ENCODE results near the gene BAIAP2L1. TPM values are rescaled to one million over a fixed set of nuclear protein-coding genes. Genes with fewer than 3 reads are reported as not detected.

BAIAP2L1 gene
- total RNA-seq, 1 donor: 0.31 TPM

DNA sequence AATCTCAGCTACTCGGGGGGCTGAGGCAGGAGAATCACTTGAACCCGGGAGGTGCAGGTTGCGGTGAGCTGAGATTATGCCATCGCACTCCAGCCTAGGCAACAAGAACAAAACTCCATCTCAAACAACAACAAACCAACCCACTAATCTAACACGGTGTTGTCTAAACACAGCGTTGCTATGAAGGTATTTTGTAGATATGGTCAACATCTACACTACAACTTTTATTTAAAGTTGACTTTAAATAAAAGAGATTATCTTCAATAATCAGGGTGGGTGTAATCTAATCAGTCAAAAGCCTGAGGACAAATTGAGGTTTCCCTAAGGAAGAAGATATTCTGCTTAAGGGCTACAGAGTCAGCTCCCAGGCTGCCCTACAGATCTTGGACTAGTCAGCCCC, 24.2 kb downstream of the BAIAP2L1 start:
- no peaks in the 10 kb centered on the region for H3K4me1 ChIP-seq (ENCODE audit: insufficient read depth, low read length)
- H3K4me3 ChIP-seq (ENCODE audit: low read length): no peak overlapping the region
- H3K27me3 ChIP-seq (ENCODE audit: insufficient read depth, low read length): no peaks in the 10 kb centered on the region
- no peaks in the 10 kb centered on the region for H3K9me3 ChIP-seq (ENCODE audit: low read depth, low read length)

DNA sequence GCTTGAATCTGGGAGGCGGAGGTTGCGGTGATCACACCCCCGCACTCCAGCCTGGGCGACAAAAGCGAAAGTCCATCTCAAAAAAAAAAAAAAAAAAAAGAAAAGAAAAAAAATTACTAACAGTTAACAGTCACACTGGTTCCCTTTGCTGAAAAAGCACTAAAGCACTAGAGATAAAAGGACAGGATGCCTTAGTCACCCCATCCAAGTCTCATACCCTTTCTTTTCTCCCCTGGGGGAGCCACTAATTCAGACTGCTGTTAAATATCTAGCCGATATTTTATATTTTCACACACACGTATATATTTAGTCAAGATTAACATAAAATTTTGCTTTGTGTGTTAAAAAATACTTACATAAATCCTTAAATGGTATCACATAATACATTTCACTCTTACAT, 25.2 kb downstream of the BAIAP2L1 start:
- Histone ChIP-seq H3K27me3 (ENCODE audit: insufficient read depth, low read length) (no peaks in the 10 kb centered on the region), H3K9me3 (ENCODE audit: low read depth, low read length) (no peaks in the 10 kb centered on the region), H3K4me3 (ENCODE audit: low read length) (no peak overlapping the region), H3K4me1 (ENCODE audit: insufficient read depth, low read length) (no peaks in the 10 kb centered on the region)

DNA sequence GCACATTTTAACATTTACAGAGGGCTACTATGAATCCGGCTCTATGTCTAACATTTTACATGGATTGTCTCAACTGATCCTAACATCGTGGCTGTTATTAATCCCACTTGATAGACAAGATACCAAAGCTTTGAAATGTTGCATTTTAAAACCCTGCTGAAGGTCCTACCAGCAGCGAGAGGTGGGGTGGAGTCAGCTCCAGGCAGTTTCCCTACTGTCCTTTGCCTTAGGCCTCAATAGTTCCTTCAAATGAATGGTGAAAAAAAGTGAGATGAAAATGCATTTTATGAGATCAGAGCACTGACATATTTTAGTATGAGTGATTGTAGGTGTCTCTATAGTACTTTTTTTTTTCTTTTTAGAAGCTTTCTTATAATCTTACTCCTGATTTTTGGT, 26.6 kb downstream of the BAIAP2L1 start:
- Histone ChIP-seq H3K27me3 (ENCODE audit: insufficient read depth, low read length) (no peaks in the 10 kb centered on the region), H3K4me3 (ENCODE audit: low read length) (no peak overlapping the region), H3K9me3 (ENCODE audit: low read depth, low read length) (no peaks in the 10 kb centered on the region)

DNA sequence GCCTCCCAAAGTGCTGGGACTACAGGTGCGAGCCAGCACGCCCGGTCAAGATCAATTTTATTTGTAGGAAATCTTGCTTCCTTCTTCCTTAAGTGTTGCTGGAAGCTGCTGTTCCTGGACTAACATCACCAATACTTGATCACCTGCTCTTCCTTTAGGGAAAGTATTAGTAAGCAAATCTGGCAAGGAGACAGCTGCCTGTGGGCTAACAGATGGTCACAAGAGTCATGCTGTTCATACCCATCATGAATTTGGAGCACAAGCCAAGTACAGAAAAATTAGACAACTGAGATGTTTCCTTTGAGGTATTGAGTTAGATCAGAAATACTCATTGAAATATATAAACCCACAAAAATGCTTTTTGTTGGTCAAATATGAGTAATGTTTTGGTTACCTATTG, 27.9 kb downstream of the BAIAP2L1 start:
- no peaks in the 10 kb centered on the region for H3K4me1 ChIP-seq (ENCODE audit: insufficient read depth, low read length)
- no peaks in the 10 kb centered on the region for H3K9me3 ChIP-seq (ENCODE audit: low read depth, low read length)
- H3K27me3 ChIP-seq (ENCODE audit: insufficient read depth, low read length): no peaks in the 10 kb centered on the region
- no peak overlapping the region for H3K4me3 ChIP-seq (ENCODE audit: low read length)

More for the DNA sequence above, 26.6 kb downstream of the BAIAP2L1 start:
- no peaks in the 10 kb centered on the region for H3K4me1 ChIP-seq (ENCODE audit: insufficient read depth, low read length)

DNA sequence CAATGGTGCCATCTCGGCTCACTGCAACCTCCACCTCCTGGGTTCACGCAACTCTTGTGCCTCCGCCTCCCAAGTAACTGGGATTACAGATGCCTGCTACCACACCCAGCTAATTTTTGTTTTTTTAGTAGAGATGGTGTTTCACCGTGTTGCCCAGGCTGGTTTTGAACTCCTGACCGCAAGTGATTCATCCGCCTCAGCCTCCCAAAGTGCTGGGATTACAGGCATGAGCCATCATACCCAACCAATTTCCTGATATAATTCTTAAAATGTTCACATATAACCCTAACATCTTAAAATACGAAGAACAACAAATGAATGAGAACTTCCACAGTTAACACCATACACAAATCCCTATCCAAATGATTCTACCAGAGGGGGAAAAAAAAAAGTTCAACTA, 31.2 kb downstream of the BAIAP2L1 start:
- Histone ChIP-seq H3K9me3 (ENCODE audit: low read depth, low read length) (no peaks in the 10 kb centered on the region), H3K4me3 (ENCODE audit: low read length) (no peak overlapping the region), H3K27me3 (ENCODE audit: insufficient read depth, low read length) (no peaks in the 10 kb centered on the region), H3K4me1 (ENCODE audit: insufficient read depth, low read length) (no peaks in the 10 kb centered on the region)

DNA sequence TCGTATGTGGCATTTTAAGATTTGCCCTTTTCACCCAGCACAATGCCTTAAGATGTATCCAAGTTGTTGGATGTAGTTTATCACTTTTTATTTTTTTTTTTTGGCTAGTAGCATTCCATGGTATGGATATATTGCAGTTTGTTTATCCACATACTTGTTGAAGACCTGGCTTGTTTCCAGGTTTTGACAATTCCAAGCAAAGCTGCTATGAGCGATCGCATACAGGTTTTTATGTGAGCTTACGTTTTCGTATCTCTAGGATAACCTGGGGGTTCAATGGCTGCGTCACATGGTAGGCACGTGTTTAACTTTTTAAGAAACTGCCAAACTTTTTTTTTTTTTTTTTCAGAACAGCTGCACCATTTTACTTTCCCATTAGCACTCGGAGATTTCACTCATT, 32.2 kb downstream of the BAIAP2L1 start:
- Histone ChIP-seq H3K27me3 (ENCODE audit: insufficient read depth, low read length) (no peaks in the 10 kb centered on the region), H3K4me1 (ENCODE audit: insufficient read depth, low read length) (no peaks in the 10 kb centered on the region), H3K4me3 (ENCODE audit: low read length) (no peak overlapping the region), H3K9me3 (ENCODE audit: low read depth, low read length) (no peaks in the 10 kb centered on the region)

DNA sequence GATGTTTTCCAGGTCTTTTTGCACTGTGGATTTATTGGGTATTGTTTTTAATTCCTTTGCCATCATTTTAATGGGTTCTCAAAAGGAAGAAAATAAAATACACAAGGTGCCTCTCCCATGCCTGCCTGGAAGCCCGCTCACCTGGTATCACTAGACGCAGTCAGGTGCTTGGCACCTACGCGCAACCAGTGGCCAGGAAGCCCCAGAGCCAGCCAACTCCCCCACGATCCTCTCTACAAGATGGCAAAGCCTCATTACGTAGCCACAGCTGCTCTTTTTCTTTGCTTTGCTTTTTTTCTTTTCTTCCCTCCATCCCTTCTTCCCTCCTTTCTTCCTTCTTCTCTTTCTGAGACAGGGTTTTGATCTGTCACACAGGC, 34.3 kb downstream of the BAIAP2L1 start:
- H3K27me3 ChIP-seq (ENCODE audit: insufficient read depth, low read length): no peaks in the 10 kb centered on the region
- H3K9me3 ChIP-seq (ENCODE audit: low read depth, low read length): no peaks in the 10 kb centered on the region
- H3K4me3 ChIP-seq (ENCODE audit: low read length): no peak overlapping the region
- H3K4me1 ChIP-seq (ENCODE audit: insufficient read depth, low read length): no peaks in the 10 kb centered on the region

DNA sequence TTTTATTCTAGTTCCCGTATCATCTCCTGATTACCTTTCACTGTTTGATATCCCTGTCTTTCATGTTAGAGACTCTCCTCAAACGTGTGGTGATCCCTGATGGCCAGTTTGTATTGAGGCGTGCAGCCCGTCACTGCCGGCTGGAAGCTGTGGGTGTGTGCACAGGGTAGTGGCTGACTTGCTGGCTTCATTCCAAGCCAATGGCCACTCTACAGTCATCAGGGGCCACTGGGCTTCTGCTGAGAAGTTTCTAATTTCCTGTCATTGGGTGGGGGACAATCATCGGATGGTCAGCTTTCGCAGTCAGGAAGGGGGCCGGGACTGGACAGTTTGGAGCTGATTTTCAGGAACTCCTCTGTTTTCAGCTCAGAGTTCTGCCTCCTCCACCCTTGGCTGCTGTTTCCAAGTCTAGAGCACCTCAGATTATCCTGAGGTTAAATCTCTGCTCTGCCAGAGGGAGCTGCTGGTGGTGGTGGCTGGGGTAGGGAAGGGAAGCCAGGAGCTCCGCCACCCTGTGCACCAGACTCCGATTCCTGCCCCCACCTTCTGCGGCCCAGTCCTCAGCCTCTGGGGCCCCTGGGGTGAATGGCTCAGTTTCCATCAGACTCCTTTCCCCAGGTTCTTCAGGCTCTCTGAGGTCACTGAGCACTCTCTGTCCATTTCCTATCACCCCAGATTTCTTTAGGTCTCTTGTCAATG, 34.9 kb downstream of the BAIAP2L1 start:
- Histone ChIP-seq H3K4me3 (ENCODE audit: low read length) (no peak overlapping the region), H3K9me3 (ENCODE audit: low read depth, low read length) (no peaks in the 10 kb centered on the region), H3K4me1 (ENCODE audit: insufficient read depth, low read length) (no peaks in the 10 kb centered on the region), H3K27me3 (ENCODE audit: insufficient read depth, low read length) (no peaks in the 10 kb centered on the region)

DNA sequence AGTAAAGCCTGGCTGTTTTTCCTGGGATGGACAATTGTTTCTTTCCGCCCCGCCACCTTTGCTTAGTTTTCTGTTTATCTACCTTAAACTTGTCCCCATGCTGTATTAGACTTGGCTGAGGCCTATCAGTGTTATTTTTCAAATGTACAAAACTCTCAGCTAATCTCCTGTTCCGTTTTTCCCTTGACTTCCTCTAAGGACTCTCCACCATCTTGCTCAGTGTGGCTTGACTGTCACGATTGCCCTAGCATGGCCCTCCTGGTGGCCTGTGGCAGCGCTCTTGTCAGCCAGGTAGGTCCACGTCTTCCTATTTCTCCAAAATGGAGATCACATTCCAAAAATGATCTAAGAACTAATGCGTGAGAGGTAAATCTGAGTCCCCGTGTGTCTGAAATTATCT, 36.7 kb downstream of the BAIAP2L1 start:
- H3K4me1 ChIP-seq (ENCODE audit: insufficient read depth, low read length): no peaks in the 10 kb centered on the region
- H3K4me3 ChIP-seq (ENCODE audit: low read length): no peak overlapping the region
- H3K27me3 ChIP-seq (ENCODE audit: insufficient read depth, low read length): no peaks in the 10 kb centered on the region
- H3K9me3 ChIP-seq (ENCODE audit: low read depth, low read length): no peaks in the 10 kb centered on the region

DNA sequence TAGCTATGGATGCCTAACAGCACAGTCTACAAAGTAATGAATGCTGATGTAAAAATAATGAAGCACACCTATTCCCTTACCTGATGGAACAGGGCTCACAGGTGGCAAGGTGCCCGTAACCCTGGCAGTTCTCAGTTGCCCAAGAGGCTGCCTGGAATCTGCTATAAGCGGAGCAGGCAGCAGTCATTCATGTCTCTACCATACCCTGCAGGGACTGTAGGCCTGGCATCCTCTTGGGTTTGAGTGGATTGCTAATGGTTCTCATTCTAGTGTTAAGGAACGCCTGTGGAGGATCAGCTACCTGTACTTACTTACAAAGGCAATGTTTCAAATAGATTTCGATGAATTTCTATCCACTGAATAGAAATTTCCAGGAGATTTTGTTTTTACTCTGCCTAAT, 38.4 kb downstream of the BAIAP2L1 start:
- H3K27me3 ChIP-seq (ENCODE audit: insufficient read depth, low read length): no peaks in the 10 kb centered on the region
- H3K4me1 ChIP-seq (ENCODE audit: insufficient read depth, low read length): no peaks in the 10 kb centered on the region
- H3K9me3 ChIP-seq (ENCODE audit: low read depth, low read length): no peaks in the 10 kb centered on the region
- H3K4me3 ChIP-seq (ENCODE audit: low read length): no peak overlapping the region

DNA sequence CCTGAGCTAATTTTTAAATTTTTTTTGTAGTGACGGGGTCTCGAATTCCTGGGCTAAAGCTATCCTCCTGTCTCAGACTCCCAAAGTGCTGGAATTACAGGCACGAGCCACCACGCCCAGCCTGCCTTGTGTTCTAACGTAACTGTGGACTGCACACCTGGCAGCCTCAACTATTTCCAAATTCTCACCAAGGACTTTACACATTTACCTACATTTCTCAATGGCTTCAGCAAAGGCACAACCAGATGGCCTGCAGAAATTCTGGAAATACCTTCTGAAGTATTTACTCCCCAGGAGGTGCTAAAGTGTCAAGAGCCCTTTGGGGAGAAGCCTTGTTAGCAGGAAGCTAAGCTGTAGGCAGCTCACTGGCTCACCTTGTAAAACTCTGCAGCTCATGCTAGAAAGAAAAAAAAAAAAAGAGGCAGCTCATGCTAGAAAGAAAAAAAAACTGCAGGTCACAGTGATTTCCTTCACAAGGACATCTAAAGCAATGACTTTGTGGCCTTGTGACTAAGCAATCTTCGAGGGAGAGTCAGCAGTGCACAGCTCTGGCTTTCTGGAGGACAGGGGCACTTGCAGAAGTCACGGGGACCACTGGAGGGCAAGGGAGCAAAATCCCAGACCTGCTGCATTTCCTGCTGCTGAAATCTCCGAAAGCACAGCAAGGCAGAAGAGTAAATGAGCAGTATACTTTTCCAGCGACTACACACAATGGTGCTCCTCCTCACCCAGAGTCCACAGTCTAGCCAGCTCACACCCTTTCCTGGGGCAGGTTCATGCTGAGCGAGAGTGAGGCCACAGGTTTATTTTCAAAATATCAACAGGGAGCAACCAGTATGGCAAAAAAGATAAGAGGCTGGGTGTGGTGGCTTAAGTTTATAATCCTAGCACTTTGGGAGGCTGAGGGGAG, 40.4 kb downstream of the BAIAP2L1 start:
- Histone ChIP-seq H3K27me3 (ENCODE audit: insufficient read depth, low read length) (no peaks in the 10 kb centered on the region), H3K4me1 (ENCODE audit: insufficient read depth, low read length) (no peaks in the 10 kb centered on the region), H3K4me3 (ENCODE audit: low read length) (no peak overlapping the region), H3K9me3 (ENCODE audit: low read depth, low read length) (no peaks in the 10 kb centered on the region)

DNA sequence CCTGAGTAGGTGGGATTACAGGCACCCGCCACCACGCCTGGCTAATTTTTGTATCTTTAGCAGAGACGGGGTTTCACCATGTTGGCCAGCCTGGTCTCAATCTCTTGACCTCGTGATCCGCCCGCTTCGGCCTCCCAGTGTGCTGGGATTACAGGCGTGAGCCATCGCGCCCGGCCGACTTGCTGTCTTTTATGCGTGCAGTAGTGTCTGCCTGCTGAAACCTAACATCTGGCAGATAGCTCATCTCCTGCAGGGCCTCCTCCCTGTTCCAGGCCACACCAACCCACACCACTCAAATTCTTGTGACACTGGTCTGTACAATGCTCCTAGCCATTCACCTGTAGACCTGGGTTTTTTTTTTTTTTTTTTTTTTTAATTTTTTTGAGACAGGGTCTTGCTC, 41.5 kb downstream of the BAIAP2L1 start:
- H3K4me3 ChIP-seq (ENCODE audit: low read length): no peak overlapping the region
- H3K27me3 ChIP-seq (ENCODE audit: insufficient read depth, low read length): no peaks in the 10 kb centered on the region
- H3K9me3 ChIP-seq (ENCODE audit: low read depth, low read length): no peaks in the 10 kb centered on the region
- H3K4me1 ChIP-seq (ENCODE audit: insufficient read depth, low read length): no peaks in the 10 kb centered on the region

DNA sequence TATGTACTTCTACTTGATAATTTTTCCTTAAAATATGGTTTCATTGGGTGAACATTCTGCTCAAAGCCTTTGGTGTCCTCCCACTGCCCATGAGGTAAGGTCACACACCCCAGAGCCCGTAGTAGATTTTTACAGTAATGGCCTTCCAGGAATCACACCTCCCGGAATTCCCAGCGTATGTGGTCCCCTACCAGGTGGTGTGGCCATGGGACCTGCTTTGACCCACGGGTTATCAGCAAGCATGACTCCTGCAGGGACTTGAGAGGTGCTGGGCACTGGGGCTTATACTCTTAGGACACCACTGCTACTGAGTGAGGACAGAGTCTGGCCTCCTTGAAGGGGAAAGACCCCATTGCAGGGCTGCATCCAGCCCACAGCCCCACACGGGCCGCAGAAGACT, 42.2 kb downstream of the BAIAP2L1 start:
- H3K9me3 ChIP-seq (ENCODE audit: low read depth, low read length): no peaks in the 10 kb centered on the region
- no peaks in the 10 kb centered on the region for H3K4me1 ChIP-seq (ENCODE audit: insufficient read depth, low read length)
- no peak overlapping the region for H3K4me3 ChIP-seq (ENCODE audit: low read length)
- no peaks in the 10 kb centered on the region for H3K27me3 ChIP-seq (ENCODE audit: insufficient read depth, low read length)

DNA sequence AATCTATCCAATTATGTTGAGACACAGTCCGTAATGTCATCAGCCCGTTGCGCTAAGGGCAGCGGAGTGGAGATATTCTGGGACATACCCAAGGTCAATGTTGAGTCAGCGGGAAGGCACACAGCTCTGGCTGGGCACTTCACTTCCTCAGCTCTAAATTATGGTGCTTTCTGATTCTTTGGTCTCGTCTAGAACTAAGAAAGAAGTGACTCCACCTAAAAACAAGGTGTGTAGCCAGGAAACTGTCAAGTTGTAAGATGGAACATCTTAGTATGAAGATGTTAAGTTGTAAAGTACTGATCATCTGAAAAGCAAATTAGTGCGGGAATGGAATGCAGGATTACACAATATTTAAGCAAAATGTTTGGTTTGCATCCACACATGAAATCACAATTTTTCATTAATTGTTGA, 43.1 kb downstream of the BAIAP2L1 start:
- Histone ChIP-seq H3K4me1 (ENCODE audit: insufficient read depth, low read length) (no peaks in the 10 kb centered on the region), H3K4me3 (ENCODE audit: low read length) (no peak overlapping the region), H3K9me3 (ENCODE audit: low read depth, low read length) (no peaks in the 10 kb centered on the region), H3K27me3 (ENCODE audit: insufficient read depth, low read length) (no peaks in the 10 kb centered on the region)

DNA sequence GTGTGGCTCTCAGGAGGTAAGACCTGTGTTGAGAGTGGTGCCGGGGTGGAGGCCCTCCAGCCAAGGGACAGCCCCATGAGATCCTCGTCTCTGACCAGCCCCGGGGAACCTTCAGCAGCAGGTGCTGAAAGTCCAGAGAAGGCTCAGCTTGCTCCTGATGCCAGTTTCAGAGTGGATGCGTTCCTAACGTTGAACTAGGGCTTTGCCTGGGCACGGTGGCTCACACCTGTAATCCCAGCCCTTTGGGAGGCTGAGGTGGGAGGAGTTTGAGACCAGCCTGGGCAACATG, 45.7 kb downstream of the BAIAP2L1 start:
- no peaks in the 10 kb centered on the region for H3K27me3 ChIP-seq (ENCODE audit: insufficient read depth, low read length)
- H3K4me1 ChIP-seq (ENCODE audit: insufficient read depth, low read length): no peaks in the 10 kb centered on the region
- no peaks in the 10 kb centered on the region for H3K9me3 ChIP-seq (ENCODE audit: low read depth, low read length)
- H3K4me3 ChIP-seq (ENCODE audit: low read length): no peak overlapping the region
